NCI-H774 (cell line): ENCODE results near the gene KCNT2.
"Not testable (repeated sequence)": the region's sequence is repeated elsewhere in the genome, so short reads cannot be mapped to it uniquely, and the experiment has no call there.

ENCODE experiments used
- DNase-seq: peaks from one replicate; lab custom pipeline; 2025; lab: John Stamatoyannopoulos, UW

Gene KCNT2

GRCh38 chr1:196513821-196514220 lies 94.4 kb downstream of the KCNT2 start:
- DNase-seq, result no peak

GRCh38 chr1:196510451-196510850 lies 97.8 kb downstream of the KCNT2 start:
- no peak for DNase-seq

DNA sequence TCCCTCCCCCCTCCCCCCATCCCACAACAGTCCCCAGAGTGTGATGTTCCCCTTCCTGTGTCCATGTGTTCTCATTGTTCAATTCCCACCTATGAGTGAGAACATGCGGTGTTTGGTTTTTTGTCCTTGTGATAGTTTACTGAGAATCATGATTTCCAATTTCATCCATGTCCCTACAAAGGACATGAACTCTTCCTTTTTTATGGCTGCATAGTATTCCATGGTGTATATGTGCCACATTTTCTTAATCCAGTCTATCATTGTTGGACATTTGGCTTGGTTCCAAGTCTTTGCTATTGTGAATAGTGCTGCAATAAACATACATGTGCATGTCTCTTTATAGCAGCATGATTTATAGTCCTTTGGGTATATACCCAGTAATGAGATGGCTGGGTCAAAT lies 104.0 kb downstream of the KCNT2 start:
- not testable (repeated sequence) for DNase-seq

DNA sequence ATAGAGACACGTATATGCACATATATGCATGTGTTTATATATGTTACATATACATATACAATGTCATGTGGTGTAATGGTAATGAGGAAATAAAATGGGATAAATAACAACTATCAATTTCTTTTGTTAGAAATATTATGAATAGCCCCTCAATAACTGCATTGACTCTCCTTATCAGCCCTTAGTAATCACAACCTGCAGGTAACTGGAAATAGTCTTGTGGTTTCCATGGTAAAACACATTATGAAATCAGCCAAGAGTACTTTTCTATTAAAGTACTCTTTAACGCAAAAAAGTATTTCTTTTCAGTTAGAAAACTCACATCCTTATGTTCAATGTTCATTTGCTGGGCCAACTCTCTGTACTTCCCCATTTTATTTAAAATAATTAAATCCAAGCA lies 105.8 kb downstream of the KCNT2 start:
- DNase-seq, result no peak

DNA sequence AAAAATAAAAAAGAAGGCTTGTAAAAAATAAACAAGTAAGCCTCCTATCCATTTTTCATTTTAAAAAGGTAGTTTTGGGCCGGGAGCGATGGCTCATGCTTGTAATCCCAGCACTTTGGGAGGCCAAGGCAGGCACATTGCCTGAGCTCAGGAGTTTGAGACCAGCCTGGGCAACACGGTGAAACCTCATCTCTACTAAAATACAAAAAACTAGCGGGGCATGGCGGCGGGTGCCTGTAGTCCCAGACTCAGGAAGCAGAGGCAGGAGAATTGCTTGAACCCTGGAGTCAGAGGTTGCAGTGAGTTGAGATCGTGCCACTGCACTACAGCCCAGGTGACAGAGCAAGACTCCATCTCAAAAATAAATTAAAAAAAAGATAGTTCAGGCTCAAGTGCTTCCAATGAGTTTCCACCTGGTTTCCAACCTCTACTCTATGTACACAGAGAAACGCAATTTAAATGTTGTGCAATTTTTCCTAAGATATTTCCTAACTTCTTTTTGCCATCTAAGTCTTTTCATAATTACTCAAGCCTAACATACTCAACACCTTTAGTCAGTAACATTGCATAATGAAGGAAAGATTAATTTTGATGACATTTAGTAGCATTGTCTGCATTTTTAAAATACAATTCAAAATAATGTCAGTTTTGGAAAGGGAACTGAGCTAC lies 106.3 kb downstream of the KCNT2 start:
- no peak for DNase-seq

GRCh38 chr1:196497817-196498216 lies 110.4 kb downstream of the KCNT2 start:
- no peak for DNase-seq

- DNase-seq, result no peak
Measured at GRCh38 chr1:196494766-196495165, 113.5 kb downstream of the KCNT2 start.

GRCh38 chr1:196493881-196494280 lies 114.4 kb downstream of the KCNT2 start:
- DNase-seq, result no peak

GRCh38 chr1:196488579-196488978 lies 119.7 kb downstream of the KCNT2 start:
- DNase-seq, result no peak

DNA sequence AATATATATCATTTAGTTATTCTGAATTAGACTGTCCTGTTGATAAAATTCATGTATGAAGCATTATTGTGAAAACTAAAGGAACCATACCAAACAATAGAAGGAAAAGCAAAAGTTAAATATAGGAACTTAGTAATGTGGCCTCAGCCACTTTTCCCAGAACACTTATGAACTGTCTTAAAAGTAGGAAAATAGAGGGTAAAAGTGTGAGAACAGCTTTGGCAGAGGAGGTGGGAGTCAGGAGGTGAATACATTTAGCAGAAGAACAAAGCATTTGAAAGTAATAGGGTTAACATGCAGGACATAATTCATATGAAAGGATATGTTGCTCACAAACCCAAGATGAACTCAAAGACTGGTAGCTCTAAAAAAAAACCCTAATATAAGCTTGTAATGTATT lies 121.9 kb downstream of the KCNT2 start:
- DNase-seq, result no peak

- no peak for DNase-seq
Measured at GRCh38 chr1:196481616-196482015, 126.6 kb downstream of the KCNT2 start.

- DNase-seq, result no peak
Measured at GRCh38 chr1:196477262-196477661, 131.0 kb downstream of the KCNT2 start.

- no peak for DNase-seq
Measured at GRCh38 chr1:196467230-196467925, 140.9 kb downstream of the KCNT2 start.

DNA sequence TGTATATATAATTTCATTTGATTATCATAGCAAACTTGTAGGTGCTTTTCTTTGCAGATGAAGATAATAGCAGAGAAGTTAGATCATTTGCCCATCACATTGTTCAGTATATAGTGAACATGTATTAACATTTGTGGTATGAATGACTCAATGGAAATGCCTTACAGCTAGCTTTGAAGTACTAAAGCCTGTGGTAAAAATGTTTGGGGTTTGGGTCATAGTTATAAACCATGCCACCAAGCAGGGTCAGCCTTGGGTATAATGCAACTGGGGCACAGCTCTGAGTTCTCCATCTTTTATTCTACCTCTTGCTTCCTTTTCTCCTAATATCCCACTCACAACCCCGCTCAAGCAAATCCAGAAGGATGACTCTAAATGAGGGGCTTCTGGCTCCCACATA lies 141.6 kb downstream of the KCNT2 start:
- no peak for DNase-seq

- no peak for DNase-seq
Measured at GRCh38 chr1:196466166-196466565, 142.1 kb downstream of the KCNT2 start.

- no peak for DNase-seq
Measured at GRCh38 chr1:196464480-196464941, 143.7 kb downstream of the KCNT2 start.

DNA sequence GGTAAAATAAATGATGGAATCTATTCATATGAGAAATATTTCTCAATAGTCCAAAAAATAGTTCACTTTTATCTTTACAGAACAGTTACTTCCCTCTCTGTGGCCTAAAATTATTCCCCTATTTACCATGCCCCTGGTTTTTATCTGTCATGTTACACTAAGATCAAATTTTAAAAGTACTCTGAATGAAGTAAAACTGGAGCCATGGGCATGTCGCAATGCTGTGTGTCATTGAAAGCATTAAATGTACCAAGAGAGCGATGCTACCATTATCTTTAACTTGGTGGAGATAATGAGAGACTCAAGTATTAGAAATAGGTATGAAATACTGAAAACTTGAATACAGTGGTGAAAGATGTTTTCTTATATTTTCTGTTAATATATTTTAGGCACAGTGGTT lies 146.2 kb downstream of the KCNT2 start:
- no peak for DNase-seq

- DNase-seq, result no peak
Measured at GRCh38 chr1:196461521-196461920, 146.7 kb downstream of the KCNT2 start.

GRCh38 chr1:196459383-196459782 lies 148.9 kb downstream of the KCNT2 start:
- no peak for DNase-seq

DNA sequence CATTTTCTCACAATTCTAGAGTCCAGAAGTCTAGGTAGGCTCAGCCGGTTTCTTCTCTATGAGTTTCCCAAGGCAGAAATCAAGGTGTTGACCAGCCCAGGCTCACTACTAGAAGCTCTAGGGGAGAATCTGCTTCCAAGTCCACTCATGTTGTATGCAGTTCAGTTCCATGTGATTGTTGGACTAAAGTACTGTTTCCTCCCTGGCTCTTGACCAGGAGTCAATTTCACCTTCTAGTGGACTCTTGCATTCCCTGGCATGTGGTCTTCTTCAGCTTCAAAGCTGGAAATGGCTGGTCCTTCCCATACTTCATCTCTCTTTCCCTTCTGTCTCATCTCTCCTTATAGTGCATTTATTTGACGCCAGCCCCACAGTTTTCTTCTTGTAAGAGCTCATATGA lies 153.4 kb downstream of the KCNT2 start:
- DNase-seq, result no peak

DNA sequence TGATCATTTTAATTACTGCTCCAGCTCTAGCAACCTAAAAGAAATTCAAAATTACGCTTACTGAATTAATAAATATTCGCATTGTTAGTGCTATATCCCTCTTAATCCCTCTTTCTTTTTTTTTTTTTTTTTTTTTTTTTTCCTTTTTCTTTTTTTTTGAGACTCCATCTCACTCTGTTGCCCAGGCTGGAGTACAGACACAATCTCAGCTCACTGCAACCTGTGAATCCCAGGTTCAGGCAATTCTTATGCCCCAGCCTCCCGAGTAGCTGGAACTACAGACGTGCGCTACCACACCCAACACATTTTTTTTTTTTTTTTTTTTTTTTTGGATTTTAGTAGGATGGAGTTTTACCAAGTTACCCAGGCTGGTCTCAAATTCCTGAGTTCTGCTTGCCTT lies 157.1 kb downstream of the KCNT2 start:
- no peak for DNase-seq

GRCh38 chr1:196450143-196451095 lies 157.8 kb downstream of the KCNT2 start:
- no peak for DNase-seq

DNA sequence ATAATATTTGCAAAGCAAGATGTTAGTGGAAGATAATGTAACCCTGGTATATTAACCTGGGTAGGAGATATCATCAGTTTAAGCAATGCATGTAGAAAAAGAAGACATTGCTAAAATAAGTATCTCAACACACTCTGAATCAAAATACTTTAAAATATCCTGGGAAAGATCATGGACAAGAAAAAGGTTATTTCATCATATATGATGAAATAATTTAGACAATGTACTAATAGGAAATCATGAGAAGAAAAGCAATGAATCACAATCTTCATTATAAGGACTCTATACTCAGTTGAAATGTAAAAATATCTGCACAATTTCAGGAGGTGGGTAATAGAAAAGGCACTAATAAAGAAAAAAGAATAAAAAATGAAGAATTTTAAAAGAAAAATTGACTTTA lies 158.8 kb downstream of the KCNT2 start:
- DNase-seq, result no peak
